ENCODE measurements around the gene GLI1.
"Not testable (repeated sequence)": the region's sequence is repeated elsewhere in the genome, so short reads cannot be mapped to it uniquely, and the experiment has no call there.

The GLI1 gene

DNA sequence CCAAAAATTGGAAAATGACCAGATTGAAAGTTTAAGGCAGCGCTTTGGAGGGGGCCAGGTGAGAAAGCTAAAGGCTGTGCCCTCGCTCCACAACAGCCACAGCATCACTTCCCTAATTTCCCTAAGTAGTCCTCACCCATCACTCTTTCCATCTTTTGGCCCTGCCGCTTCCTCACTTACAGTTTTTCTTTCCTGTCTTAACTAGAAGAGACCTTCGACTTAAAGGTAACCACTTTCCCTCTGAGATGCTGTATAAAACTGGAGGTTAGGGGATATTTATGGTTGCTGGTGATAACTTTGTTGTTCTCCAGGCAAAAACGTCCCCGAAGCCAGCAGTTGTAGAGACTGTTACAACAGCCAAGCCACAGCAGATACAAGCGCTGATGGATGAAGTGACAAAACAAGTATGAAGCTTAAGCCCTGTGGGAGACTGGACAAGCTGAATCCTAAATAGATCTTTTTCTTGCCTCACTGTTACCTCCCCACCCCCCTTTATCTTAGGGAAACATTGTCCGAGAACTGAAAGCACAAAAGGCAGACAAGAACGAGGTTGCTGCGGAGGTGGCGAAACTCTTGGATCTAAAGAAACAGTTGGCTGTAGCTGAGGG is 56.5 kb downstream of the GLI1 start:
- DNase-seq (ENCODE audit: insufficient read length, low spot score) (no peak), FAIRE-seq (no peak)

DNA sequence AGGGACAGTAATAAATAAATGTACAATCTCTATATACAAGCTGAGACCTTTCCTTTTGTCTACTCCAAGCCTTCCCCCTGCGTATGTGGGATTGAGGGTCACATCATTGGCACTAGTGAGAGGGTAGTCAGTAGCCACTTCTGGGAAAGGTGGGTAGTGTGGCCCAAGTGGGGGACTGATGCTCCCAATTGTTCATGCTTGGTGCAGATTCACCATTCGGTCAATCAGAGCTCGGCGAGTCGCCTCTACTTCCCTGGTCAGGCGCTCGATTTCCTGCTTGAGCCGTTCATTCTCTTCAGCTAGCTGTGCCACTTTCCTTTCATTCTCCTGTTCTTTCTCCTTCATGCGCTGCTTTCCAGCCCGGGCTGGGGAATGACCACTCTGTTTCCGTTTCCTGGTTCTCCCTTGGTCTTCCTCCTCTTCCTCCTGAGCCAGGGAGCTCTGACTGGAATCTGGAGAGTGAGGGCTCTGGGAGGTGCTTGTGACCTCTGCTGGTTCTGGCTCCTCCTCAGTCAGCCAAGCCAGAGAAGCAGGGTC is 57.1 kb downstream of the GLI1 start:
- FAIRE-seq = no peak
- DNase-seq (ENCODE audit: insufficient read length, low spot score) = no peak

DNA sequence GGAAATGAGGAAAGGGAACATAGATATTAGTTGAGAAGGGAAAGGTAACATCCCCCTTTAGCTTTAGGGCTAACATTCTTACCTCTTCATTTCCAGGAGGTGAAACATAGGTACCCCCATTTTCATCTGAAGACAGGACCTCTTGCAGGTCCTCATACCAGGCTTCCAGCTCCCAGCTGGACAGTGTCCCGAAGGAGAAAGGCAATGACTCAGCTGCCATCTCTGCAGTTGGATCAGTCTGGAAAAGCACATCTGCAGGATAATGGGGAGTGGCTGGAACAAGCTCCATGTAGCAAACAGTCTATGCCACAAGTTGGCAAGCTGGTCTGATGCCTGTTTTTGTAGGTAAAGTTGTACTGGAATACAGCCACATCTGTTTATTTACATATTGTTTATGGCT is 57.6 kb downstream of the GLI1 start:
- FAIRE-seq (no peak), DNase-seq (ENCODE audit: insufficient read length, low spot score) (no peak)

DNA sequence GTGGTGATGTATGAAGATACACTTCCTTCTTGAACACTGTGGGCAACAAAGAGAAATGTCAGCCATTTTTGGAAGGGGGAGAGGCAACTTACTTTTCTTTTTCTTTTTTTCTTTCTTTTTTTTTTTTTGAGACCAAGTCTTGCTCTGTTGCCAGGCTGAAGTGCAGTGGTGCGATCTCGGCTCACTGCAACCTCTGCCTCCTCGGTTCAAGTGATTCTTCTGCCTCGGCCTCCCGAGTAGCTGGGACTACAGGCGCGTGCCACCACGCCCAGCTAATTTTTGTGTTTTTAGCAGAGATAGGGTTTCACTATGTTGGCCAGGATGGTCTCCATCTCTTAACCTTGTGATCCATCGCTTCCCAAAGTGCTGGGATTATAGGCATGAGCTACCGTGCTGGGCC is 58.1 kb downstream of the GLI1 start:
- not testable (repeated sequence) for DNase-seq (ENCODE audit: insufficient read length, low spot score); FAIRE-seq

DNA sequence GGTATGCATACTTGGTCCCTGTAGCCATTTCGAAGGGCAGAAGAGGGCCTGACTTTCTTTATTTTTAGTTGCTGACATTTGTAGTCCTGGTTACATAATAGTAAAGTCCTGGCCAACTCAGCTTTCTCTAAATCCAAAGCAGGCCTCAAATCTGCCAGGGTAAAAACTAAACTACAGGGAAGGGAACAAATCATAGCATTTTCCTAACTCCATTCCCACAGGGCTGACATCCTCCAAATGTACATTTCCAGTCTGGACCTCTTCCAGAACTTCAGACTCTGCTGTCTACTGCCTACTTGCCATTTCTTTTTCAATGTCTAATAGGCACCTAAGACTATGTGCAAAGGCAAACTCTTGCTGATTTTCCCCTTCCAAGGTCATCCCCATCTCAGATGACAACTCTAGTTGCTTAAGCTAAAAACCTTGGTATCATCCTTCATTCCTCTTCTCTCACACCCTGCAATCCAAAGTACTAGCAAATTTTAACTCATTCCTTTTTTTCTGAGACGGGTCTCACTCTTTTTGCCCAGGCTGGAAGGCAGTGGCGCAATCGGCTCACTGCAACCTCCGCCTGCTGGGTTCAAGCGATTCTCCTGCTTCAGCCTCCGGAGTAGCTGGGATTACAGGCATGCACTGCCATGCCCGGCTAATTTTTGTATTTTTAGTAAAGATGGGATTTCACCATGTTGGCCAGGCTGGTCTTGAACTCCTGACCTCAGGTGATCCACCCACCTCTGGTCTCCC is 58.8 kb downstream of the GLI1 start:
- no peak for FAIRE-seq
- no peak for DNase-seq (ENCODE audit: insufficient read length, low spot score)

DNA sequence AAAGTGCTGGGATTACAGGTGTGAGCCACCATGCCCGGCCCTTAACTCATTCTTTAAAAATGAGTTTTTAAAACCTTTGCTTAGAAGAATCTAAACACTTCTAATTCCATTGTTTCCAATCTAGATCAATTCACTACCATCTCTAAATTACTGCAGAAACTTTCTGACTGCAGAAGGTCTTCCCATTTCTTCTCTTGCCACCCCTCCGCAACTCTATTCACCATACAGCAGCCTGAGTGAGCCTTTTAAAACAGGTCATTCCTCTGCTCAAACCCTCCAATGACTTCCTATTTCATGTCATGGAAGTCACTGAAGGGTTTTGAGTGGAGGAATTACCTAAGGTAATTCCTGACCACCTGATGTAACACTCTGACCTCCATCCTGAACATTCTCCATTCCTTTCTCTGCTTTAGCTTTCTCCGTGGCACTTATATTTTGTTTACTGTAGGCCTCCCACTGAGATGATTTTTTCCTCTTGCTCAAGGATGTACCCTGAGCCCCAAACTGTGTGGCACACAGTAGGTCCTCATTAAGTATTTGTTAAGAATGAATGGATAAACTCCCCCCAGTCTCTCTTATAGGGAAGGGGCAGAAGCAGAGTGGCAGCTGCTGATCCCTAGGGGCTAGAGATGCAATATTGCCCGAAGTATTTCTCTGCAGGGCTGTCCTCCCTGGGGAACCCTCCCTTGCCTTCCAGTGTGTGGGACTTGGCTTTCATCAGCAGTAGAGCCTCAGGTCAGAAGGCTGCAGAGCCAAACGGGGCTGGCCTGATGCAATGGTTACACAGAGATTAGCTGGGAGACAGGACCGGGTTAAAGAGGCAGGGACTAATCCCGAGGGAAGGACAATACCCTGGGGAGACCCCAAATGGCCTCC is 59.6 kb downstream of the GLI1 start:
- DNase-seq (ENCODE audit: insufficient read length, low spot score) (no peak), FAIRE-seq (no peak)

DNA sequence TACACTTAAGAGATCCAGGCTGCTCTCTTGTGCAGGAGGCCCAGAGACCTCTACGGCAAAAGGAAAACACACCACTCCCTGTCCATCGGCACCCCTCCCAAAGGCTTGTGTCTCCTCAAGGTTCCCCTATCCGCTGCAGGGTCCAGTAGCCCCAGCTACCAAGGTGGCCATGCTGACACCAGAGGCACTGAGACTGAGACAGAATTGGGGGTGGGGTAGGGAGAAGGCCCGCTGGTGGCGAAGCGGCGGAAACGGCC is 60.1 kb downstream of the GLI1 start:
- no peak for DNase-seq (ENCODE audit: insufficient read length, low spot score)
- FAIRE-seq = no peak

DNA sequence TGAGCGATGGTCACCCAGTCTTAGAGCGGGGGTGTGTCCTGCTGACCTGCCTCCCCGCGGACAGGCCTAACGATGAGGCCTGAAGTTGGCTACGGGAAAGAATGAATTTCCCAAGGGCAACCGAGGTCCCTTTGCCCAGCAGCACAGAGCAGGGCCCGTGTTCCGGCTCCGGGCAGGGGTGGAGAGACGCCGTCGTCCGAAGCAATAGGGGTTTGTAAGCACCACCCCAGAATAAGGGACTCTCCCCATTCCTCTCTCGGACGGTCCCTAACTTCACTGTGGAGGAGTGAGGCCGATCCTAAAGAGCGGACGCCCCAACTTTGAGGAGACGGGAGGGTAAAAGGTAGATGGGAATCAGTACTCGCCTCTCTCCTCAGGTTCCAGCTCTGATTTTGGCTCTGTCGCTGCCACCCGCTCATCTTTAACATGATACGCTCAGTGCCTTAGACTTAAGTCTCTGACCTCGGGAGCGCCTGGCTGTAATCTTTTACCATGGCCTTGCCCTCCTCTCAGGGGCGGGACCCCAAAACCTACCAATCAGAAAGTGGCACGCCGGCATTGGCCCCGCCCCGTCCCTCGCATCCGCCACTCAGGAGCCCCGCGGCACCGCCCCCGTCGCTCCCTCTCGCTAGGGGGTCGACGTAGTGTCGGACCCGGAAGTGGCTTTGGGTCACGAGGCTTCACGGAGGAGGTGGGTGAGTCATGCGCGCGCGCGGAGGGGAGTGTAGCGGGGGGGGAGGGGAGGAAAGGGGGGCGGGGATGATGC is 60.7 kb downstream of the GLI1 start, which contains the start of gene DDIT3:
TSS of gene DDIT3 (minus strand) at position 462 of the 766 bp plus-strand sequence. CDS start 3,108 bp downstream, outside the sequence.
- FAIRE-seq (peak; percentile 95), DNase-seq (ENCODE audit: insufficient read length, low spot score) (peak; percentile 77)

DNA sequence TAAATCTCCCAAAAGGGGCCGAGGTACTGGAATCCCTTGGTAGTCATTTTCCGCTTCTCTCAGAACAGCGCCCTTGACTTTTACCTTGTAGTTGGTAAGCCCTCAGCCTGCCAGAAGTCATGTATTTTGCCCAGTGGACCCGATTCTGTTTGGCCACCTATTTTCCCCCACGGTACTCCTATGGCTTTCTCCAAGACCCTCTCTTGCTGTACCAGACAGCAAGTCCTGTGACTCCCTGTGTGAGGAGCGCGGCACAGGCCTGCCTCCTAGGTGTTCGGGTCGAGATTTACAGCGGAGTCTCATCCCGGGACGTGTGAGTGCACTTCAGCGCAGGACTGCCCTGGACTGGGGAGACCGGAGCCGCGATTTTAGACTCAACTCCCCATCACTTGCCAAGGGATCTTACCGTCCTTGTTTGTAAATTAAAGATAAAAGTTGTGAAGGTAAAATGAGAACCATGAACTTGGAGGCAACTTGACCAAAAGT is 62.0 kb downstream of the GLI1 start:
- no peak for FAIRE-seq
- DNase-seq (ENCODE audit: insufficient read length, low spot score) = no peak
